Amniotic epithelial cell (primary cell): ENCODE measurements around the gene PACS1.

Experiments
- DNase-seq: peaks from one replicate; pipeline ENCODE4 v3.0.0-alpha.2; 2010; ENCODE audit warnings: low read depth

PACS1 gene

GRCh38 chr11:66224226-66224855, 154.3 kb downstream of the PACS1 start:
- no peak for DNase-seq

- no peak for DNase-seq
Measured at GRCh38 chr11:66225066-66225465, 155.0 kb downstream of the PACS1 start.

- DNase-seq = no peak
Measured at GRCh38 chr11:66226101-66226500, 156.0 kb downstream of the PACS1 start.

- no peak for DNase-seq
Measured at GRCh38 chr11:66227700-66228099, 157.6 kb downstream of the PACS1 start.

GRCh38 chr11:66228521-66228920, 158.4 kb downstream of the PACS1 start:
- DNase-seq = no peak

- DNase-seq = no peak
Measured at GRCh38 chr11:66230156-66230555, 160.1 kb downstream of the PACS1 start.

GRCh38 chr11:66230978-66231377, 160.9 kb downstream of the PACS1 start:
- DNase-seq = no peak

DNA sequence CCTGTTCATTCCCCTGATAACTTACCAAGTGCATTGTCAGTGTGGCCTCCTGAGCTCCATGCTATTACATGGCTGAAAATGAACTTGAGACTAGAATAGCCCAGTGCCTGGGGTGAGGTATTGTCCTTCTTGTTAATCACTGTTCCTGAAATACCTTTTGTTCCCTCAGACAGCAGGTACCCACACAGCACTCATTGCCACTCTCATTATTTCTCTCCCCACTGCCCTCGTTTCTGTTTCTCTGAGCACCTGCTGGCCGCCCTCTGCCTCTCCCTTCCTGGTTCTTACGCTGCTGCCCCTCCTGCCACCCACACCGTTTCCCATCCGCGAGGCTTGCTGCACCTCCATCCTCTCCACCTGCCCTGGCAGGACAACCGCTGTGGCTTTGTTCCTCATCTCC, 161.5 kb downstream of the PACS1 start:
- DNase-seq = no peak

DNA sequence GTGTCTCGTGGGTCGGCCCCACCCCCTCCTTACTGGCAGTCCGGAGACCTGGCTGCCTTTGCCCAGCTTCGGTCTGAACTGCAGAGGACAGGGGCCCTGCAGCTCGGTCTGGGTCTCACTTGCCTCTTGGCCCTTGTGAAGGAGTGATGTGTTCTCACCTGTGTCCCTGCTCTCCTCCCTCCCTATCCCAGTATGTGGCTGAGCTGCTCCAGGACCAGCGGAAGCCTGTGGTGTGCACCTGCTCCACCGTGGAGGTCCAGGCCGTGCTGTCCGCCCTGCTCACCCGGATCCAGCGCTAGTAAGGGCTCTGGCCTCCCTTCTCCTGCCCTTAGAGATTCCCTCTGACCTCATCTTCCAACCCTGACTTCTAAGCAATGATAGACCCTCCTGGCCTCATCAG, 162.7 kb downstream of the PACS1 start:
- DNase-seq = no peak

DNA sequence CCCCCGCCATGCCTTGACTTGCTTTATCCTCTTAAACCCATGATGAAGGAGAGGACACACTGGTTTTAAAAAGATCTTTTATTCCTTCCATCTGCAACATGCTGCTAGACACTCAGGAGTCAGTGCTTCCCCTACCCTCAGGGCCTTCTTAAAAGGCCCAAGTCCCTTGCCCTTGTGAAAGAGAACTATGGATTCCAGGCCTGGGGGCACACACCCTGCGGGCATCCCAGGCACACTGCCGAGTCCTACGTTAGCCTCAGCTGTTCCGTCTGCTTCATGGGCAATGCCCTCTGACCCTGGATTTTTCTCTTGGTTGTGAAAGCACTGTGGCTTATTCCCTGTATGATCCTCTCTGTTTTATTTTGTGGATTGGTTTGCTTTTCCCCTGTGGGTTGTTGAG, 163.2 kb downstream of the PACS1 start:
- DNase-seq = no peak

GRCh38 chr11:66235141-66235540, 165.1 kb downstream of the PACS1 start:
- DNase-seq = no peak

- DNase-seq = no peak
Measured at GRCh38 chr11:66237867-66238266, 167.8 kb downstream of the PACS1 start.

DNA sequence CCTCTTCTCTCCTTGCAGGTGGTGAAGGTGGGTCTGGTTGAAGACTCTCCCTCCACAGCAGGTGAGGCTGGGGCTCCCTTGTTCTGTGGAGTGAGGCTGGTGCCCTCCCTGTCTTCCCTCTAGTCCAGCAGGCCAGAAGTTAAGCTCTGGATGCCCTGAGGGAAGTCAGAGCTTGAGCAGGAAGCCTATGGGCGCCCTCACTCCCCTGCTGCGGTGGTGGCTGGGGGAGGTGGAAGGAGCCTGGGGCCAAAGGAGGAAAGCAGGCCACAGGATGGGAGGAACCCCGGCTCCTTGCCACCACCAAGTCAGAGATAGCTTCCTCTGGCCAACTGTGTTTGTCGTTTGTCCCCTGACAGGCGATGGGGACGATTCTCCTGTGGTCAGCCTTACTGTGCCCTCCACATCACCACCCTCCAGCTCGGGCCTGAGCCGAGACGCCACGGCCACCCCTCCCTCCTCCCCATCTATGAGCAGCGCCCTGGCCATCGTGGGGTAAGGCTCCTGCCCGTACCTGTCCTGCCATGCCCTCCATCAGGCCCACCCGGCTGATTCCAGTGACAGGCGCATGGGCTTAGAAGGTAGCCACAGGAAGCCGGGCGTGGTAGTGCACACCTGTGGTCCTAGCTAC, 168.8 kb downstream of the PACS1 start:
- DNase-seq = no peak

GRCh38 chr11:66239511-66239910, 169.4 kb downstream of the PACS1 start:
- no peak for DNase-seq

- DNase-seq = no peak
Measured at GRCh38 chr11:66239998-66240780, 170.1 kb downstream of the PACS1 start.

GRCh38 chr11:66240781-66241136, 170.7 kb downstream of the PACS1 start:
- DNase-seq = no peak

- no peak for DNase-seq
Measured at GRCh38 chr11:66242095-66242765, 172.2 kb downstream of the PACS1 start.

GRCh38 chr11:66243782-66244535, 173.9 kb downstream of the PACS1 start:
- no peak for DNase-seq

DNA sequence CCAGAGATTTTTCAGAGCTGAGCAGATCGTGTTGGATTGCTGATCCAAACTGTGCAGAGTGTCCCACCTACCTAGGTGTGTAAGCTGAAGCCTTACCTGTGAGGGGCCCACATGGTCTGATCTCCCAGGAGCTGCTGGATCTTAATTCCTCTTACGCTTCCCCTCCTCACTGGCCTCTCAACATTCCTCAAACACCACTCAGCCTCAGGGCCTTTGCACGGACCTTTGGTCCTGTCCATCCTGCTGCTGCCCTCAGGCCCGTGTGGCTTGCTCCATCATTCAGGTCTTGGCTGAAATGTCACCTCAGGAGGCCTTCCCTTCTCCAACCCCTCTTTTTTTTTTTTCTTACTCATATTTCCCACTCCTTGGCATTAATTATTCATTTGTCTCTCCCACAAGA, 177.2 kb downstream of the PACS1 start:
- DNase-seq = no peak

DNA sequence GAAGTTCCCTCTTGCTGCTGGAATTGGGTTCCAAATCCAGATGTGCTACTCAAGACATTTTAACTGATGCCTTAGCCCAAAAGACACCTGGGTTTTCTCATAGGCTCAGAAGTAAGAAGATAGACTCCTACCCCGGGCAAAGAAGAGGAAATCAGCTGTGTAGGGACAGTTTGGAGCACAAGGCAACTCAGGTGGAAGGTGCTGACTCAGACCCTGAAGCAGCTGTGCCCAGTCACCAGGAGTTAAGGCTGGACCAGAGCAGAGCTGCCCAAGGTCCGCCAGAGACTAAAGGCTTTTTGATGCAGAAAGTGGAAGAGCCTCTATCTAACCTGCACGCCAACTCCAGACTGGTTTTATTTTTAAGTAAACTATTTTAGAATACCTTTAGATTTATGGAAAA, 177.7 kb downstream of the PACS1 start:
- no peak for DNase-seq

GRCh38 chr11:66248903-66249302, 178.8 kb downstream of the PACS1 start:
- no peak for DNase-seq

DNA sequence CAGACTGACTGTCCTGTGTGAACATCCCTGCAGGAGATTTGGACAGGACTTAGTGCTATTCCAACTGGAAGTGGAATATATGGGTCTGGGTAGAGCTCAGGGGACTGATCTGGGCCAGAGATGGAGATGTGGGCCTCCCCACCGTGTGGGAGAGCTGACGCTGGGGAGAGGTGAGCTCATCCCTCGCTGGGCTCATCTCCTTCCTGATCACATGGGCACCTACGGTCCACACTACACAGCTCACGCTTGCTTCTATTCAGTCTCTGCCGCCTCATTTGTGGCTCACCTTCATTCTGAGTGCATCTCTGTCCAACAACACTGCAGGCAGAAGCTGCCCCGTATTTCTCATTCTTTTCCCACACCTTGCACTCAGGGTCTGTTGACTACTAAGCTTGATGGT, 181.7 kb downstream of the PACS1 start:
- no peak for DNase-seq
